Fibroblast of skin of right biceps (primary cell): Measurements from ENCODE around the gene RIC8B.

Source experiments
- DNase-seq: peaks from one replicate; pipeline ENCODE4 v3.0.0-alpha.2; 2013

RIC8B gene

DNA sequence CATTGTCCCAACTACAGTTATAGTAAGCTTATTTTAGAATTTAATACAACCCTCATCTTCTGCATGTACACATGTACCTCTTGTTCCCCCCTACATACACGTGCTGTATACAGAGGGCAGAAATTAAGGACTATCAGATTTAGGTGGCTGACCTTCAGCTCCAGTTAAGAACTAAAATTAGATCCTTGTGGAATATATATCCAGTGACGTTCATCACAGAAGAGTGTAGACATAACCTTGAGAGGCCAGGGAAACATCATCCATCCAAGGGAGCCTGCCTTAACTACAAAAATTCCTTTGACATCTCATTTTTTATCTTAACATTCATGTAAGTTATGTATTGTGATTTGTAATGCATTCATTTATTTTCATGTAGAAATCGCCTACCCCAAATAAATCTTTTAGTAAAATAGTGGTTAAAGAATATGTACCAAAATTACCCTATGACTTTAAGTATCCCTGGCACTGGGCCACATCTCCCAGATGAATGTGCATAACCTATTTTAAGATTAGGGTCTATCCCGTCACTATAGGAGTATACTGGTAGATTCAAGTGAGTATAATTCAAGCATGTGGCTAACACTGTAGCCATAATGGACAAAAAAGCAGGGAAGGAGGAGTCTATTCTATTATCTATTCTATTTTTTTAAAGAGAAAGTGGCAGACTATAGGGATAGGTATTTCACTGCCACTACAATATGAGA is 27.5 kb downstream of the RIC8B start:
- DNase-seq: no peak

DNA sequence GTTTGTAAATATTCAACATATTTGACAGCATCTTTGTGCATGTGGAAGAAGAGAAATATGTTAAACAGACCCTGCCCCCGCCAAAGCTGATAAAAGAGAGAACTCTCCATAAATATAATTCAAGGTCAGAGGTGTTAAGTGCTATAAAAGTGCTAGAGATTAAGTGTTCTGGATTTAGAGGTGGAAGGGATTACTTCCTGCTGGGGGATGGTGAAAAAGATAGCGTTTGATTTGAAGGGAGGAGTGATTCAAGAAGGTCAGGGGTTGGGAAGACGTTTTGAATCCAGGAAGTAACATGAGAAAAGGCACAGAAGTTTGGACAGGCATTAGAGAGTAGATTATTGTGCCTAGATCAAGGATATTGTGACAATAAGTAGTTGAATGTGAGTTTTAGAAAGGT is 30.2 kb downstream of the RIC8B start:
- DNase-seq: no peak

DNA sequence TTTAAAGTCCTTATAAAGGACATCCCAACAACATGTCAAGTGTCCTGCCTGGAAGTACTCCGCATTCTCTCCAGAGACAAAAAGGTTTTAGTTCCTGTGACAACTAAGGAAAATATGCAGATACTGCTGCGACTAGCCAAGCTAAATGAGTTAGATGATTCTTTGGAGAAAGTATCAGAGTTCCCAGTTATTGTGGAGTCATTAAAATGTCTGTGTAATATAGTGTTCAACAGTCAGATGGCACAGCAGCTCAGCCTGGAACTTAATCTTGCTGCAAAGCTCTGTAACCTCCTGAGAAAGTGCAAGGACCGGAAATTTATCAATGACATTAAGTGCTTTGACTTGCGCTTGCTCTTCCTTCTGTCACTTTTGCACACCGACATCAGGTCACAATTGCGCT is 40.2 kb downstream of the RIC8B start:
- DNase-seq: peak; percentile 1

DNA sequence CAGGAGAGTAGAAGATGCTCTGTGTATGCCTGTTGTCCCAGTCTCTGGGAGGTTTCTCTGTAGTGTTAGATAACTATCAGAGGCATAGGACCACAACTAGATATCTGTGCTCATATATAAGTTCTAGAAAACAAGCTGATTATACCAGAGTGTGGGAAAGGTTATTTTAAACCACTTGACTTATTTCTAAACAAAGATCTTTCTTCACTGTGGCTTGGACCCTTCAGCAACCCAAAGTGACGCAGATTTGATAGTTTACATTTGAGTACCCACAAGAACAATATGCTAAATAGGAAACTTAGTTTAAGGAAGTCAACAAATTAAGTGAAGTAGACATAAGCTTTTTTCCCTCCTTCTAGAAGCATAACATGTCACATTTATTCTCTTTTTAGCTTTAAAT is 41.3 kb downstream of the RIC8B start:
- DNase-seq: no peak

DNA sequence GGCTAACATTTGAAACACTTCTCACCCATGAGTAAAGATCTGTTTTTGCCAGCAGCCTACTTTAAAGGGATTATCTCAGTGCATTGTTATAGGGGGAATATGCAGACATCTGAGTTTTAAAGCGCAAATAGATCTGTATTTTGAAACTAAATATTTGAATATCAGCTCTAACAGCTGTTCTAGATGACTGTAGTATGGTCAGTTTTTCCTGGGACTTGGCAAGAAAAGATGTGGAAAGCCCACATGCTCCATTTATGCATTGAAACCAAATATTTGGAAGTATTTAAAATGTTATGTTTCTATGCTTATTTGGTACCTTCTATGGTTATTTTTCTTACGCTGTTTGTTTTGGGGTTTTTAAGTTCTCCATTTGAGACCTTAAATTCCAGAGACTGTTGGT is 41.7 kb downstream of the RIC8B start:
- DNase-seq: no peak

DNA sequence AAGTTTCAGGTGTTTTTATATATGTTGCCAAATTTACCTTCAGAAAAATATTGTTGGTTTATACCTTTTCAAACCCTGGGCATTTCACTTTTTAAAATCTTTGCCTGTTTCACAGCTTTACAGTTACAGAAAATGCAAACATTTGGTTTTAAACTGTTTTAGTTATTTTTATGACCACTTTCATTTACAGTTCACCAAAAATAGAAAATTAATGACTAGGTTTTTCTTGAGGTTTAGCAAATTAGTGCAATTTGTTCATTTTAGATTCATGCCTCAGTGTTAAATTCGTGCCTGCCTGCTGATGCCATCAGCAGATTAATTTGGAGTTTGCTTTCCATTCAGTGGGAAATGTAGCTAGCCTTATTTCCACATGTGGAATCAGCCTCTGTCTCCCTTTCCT is 45.5 kb downstream of the RIC8B start:
- DNase-seq: no peak

DNA sequence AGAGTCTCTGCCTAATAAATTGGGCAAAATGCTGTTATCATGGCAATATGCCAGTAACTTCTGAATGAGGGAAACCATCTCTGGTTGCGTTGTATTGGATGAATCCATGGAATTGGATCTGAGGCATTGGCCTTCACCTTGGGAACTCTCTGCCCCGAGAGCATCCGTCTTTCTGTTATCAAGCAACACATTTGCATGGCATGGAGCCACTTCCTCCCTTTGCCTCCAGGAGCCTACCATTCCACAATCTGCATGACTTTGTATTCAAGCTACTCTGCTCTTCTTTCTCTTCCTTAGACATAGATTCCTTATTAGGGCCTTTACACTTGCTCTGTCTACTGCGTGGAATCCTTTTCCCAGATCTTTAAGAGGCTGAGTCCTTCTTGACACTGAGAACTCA is 57.2 kb downstream of the RIC8B start:
- DNase-seq: no peak

DNA sequence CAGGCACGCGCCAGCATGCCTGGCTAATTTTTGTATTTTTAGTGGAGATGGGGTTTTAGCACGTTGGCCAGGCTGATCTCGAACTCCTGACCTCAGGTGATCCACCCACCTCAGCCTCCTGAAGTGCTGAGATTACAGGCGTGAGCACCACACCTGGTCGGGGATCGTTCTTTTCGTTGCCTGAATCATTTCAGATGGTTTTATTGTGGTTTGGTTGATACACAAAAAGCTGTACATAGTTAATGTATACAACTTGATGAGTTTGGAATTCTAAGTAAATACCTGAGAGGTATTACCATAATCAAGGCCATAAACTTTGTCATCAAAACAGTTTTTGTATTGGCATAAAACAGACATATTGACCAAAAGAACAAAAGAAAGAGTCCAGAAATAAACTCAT is 63.3 kb downstream of the RIC8B start:
- DNase-seq: no peak

DNA sequence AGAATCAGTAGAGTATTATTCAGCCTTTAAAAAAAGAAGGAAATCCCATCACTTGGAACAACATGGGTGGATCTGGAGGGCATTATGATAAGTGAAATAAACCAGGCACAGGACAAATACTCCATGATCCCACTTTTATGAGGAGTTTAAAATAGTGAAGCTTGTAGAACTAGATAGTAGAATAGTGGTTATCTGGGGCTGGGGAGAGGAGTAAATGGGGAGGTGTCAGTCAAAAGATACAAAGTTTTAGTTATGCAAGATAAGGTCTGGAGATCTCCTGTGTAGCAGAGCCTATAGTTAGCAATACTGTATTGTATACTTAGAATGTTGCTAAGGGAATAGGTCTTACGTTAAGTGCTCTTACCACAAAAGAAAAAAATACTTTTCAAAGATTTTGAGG is 64.9 kb downstream of the RIC8B start:
- no peak for DNase-seq

DNA sequence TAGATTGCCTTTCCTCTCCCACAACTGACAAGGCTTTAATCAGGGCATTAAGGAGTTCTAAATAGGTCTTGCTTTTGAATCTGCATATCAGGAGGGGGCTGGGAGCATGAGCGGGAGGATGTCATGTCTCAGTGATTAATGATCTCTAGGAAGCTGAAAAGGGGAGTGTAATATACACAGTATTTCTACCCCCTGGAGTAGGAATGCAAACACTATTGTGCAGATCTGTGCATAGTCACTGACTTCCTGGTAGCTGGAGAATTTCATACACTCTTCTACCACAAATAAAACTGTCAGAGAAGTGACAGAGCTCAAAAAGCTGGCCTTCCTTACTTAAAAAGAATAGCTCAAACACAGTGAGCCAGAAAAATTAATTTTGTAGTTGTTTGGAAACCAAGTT is 65.8 kb downstream of the RIC8B start:
- peak; percentile 82 for DNase-seq

DNA sequence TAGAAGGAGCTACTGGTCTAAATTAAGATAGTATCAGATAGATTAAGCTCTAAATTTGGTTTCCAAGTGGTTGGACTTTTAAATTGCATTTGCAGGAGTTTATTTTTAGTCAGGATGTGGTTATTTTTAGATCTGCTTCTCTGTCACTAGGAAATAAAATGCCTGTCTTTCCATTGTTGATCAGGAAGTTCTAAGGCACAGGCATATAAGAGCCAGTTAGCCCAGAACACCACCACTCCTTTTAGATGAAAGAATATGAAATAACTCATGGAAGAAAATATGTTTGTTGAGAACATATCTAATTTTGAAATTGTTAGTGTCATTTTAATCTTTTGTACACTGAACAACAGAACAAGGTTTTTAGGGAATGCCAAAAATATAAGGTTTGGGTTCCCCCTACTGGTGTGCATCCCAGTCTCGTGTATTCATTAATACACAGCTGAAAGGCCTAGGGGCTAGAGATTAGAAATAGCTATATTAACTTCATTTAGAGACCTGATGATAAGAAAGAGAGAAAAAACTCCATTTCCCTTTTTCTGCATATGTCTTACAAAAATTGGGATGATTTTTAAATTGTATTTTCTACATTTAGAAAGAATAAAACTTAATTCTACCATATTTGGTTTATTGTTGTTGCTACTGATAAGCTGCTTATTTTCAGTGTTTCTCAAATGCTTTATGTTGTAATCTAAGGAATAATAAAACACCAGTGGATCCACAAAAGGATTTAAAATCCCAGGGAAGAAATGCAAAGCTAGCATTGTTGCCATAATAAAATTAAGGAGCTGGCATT is 67.2 kb downstream of the RIC8B start:
- DNase-seq: peak; percentile 56

DNA sequence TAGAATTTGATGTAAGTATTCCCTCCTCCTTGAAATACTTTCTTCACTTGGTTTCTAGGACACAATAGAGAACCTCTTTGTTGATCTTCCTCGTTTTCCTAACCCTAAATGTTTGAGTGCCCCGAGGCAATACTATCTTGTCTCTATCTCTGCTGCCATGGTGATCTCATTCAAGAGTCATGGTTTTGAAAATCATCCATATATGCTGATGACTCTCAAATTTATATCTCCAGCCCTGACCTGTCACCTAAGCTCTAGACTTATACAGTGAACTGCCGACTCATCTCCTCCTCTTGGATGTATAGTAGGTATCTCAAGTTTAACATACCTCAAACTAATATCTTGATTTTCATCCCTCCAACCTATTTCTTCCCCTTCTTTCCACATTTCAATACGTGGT is 71.4 kb downstream of the RIC8B start:
- DNase-seq: no peak

DNA sequence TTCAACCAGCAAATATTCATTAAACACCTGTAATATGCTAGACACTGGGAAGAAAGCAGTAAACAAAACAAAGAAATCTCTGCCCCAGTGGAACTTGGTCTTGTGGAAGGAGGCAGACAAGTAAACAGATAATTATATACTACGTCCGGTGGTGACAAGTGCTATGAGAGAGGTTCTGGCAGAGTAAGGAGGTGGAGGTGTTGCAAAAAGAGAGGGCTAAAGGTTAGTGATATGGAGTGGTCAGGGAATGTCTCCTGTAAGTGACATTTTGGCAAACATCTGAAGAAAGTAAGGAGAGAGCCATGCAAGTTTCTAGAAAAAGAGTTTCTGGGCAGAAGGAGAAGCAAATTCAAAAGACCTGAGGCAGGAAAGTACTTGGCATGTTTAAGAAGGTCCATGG is 73.4 kb downstream of the RIC8B start:
- DNase-seq: no peak

DNA sequence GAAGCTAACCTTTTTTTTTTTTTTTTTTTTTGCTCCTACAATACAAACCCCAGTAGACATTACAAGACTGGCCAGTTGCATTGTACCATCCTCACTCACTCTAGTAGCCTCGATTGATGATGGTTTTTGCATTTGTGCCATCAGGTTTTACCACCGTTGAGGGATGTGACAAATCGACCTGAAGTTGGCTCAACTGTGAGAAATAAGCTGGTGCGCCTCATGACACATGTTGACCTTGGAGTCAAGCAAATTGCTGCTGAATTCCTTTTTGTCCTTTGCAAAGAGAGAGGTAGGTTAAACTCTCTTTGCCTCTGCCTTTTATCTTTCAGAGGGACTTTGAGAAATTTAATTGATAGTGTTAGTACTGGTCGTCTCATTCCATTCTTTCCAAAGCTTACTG is 76.8 kb downstream of the RIC8B start:
- no peak for DNase-seq

DNA sequence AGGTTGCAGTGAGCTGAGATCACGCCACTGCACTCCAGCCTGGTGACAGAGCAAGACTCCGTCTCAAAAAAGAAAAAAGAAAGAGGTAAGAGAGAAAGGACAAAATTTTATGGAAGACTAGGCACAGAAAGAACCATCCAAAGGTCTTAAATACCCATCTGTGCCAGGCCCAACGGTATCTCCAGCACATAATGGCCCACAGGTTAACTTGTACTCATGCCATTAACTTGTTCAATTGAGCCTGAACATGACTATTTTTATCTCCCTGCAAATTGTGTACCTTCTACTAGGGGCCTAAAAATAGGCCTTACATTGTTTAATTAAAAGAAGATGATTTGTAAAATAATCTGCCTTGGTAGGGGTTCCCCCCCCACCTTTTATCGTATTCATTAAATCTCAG is 80.2 kb downstream of the RIC8B start:
- DNase-seq: no peak

DNA sequence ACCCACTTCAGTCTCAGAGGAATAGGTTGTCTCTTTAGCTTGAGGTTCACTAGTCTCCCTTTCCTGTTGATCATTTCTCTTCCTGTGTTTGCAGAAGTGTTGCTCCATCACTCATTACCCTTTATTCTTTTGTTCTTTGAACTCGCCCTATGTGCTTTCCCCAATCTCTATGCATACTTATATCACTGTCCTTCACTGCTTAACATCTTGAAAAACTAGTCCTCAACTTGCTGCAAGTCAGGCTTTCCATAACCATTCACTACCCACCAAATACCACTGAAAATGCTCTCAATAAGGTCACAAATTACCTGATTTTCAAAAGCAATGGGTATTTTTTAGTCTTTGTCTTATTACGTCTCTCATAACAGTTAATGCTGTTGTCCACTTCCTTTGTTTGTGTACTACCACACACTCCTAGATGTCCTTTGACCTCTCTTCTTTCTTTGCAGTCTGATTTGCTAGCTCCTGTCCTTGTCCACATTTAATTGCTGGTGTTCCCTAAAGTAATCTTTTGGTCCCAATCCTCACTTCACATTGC is 80.8 kb downstream of the RIC8B start:
- DNase-seq: no peak

DNA sequence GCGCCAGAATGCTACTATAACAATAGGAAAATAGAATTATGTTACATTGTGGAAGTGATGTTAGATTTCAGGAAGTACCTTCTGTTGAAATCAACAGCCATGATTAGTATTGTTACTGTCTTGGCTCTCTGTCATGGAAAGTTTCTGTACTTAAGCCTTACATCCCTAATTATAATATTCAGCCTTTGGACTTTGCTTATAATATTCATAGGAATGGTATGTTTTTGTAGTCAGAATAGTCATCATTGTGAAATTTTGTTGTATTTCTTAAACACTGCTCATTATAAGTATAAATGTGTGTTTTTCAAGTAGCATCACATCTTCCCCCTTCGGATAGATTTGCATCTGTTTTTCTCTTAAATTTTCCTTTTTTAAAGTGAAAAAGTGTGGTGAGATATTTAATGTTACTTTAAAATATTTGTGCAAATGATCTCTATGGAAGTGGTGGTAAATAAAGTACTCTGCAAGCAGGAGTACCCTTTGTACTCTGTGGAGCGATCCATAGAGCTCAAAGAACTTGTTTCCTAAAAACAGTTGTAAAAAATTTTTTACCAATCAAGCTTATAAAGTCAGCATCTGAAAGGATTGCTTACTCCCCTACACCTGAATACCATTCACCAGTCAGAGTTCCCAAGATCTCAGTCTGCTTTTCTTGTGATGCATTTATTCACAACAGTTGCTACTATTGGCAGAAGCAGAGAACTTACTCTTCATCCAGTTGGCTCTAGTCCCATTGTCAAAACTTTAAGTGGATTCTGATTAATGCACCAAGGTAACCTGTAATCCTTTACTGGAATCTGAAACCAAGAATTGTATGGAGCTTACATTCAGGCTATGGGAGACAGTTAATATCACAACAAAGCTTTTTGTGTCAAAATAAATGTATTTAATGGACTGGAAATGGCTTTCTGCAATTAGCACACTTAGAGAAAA is 87.8 kb downstream of the RIC8B start:
- DNase-seq: peak; percentile 75

DNA sequence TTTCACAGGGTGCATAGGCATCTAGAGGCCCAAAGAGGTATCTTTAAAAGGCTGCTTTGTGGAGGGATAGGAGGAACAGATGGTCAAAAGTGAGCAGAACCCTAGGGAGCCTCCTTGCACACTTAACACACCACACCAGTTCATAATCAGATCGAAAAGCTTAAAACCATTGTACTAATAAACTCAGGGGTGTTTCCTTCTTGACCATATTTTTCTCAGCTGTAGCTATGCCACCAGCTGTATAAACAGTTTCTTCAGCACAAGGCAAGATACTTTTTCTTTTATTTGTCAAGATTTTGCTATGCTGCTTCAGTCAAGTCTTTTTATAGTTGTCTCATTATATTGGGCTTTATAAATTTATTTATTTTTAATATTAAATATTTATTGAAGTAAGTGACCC is 88.7 kb downstream of the RIC8B start:
- DNase-seq: no peak

DNA sequence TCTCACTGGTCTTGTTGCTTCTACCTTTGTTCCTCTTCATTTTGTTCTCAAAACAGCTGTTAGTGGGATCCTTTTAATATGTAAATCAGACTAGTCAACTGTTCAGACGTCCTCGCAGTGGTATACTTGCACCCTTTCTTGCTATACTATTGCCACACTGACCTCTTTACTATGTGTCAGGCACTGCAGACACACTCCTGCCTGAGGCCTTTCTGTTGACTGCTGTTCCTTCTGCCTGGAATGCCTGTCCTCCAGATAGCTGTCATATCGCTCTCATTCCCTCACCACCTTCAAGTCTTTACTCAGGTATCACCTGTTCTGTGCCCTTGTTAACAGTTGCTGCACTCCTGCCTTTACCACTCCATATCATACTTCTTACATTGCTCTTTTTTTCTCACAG is 91.2 kb downstream of the RIC8B start:
- DNase-seq: no peak

DNA sequence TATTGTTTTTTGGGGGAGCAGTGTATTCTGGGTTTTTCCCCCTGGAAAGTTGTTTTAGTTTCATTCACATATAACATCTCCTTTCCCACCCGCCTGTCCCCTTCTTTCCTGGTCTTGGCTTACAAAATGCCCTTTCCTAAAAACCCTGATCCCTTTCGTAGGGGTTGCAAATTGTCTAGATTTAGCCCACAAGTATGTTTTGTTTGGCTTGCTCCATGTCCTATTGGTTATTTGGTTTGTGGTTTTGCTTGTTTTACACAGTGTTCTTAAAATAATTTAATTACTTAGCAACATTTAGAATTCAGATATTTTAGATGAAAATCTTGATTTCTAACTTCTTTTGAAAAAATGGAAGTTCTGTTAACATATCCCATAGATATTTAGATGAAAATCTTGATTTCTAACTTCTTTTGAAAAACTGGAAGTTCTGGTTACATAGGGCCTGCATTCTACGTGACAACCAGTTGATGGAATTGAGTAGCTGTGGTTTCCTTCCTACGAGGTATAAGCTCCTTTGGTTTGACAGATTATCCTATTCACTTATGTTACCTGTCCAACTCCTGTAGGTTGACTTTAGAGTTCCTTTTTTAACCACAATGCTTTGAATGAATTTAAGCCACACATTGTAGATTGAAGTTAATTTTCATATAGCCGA is 92.1 kb downstream of the RIC8B start:
- no peak for DNase-seq

DNA sequence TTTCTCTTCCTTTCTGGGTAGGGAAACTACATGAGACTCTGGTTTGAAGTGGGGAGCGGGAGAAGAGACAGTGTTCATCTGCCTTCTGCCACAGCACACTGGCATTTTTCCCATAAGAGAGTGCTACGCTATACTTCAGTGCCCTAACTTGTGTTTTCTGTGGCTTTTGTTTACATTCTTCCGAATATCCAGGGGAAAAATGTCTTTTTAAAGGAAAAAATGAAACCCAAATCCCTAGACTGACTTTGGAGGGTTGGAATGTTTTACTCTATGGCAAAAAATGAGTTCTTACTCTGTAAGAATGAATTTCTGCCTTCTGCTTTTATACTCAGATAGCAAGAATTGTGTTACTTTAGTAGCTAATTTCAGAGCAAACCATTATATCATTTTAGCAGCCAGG is 93.2 kb downstream of the RIC8B start:
- peak; percentile 7 for DNase-seq

DNA sequence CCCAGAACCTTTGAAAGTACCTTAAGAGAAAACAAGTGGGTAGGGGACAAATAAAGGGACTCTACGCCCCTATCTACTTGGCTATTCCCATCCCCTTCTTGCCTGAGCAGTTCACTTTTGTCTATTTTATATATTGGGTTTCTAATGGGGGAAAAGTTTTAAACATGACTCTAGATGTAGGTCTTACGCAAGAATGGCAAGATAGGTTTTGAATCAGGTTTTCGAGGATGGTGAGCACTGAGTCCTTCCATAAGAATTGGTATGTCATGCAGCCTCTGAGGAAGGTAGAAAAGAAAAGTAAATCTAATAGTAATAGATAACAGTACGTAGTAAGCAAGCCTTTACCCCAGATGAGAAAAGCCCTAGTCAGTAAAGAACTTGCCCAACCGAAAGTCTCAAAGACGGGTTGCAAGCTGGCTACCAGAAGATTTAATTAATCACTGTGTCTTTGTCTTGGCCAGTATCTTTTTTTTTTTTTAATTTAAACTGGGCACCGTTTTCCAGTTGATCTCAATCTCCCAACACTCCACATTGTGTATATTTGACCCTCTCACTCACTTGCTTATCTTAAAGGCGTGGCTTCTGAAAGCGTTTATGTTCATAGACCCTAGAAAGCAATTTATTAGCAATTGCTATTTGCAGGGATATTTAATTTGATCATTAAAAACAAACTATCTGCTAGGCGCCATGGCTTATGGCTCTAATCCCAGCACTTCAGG is 94.7 kb downstream of the RIC8B start:
- no peak for DNase-seq
